Omental fat pad (tissue), 4 donors: ENCODE data around the gene SLC12A7. TPM values are rescaled to one million over a fixed set of nuclear protein-coding genes. Genes with fewer than 3 reads are reported as not detected.
"Not testable (repeated sequence)": the region's sequence is repeated elsewhere in the genome, so short reads cannot be mapped to it uniquely, and the experiment has no call there.

ENCODE experiments used
- ATAC-seq: fragments of 150-250 bp; one replicate; pipeline ENCODE4 v1.9.1; 2016; ENCODE audit warnings: mild to moderate bottlenecking, moderate library complexity; ENCODE audit not compliant: low FRiP score
- DNase-seq: peaks from one replicate; pipeline ENCODE4 v3.0.0-alpha.2; 2019; ENCODE audit warnings: low spot score
- CTCF ChIP-seq, 3 donors: fragments of 450-650 bp; IDR thresholded peaks; one replicate each; pipeline ENCODE4 v1.5.1; 2016 to 2017; ENCODE audit warnings: antibody characterized with exemption in 3 of 3, mild to moderate bottlenecking in 3 of 3, moderate library complexity in 2 of 3
- total RNA-seq, 4 donors: library from RNA; depleted of rRNA; stranded (reverse); fragments of >200 nt; gene quantifications; one replicate each; pipeline ENCODE4 v1.1.0, GENCODE V29; 2016

The SLC12A7 gene
- 10 to 100 TPM; 17.2 to 39.0 (median 27.5) TPM for total RNA-seq

DNA sequence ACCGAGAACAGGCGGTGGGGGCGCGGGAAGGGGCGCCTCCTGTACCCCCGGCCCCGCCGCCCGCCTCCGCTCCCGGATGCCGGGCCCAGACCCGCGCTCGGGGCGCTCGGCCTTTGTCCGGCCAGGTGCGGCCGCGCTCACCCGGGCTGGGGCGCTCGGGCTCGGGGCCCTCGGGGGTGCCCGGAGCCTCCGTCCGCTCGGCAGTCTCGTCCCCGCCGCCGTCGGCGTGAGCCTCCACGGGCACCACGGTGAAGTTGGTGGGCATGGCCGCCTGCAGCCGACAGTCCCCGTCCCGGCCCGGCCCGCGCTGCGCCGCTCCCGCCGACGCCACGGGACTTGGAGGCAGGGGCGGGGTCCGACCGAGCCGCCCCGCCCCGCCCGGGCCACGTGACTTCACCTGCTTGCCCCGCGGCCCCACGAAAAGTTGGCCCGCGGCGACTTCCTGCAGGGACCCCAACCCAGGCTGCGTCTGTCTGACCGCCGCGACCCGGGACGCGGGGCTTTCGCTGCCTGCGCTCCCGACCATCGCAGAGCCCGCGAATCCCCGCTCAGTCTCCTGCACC lies at the start of gene SLC12A7:
Gene SLC12A7, minus strand, starts transcription at position 337 of the 563 bp plus-strand sequence. Its CDS starts 72 bp downstream, at position 265.
- TF ChIP-seq CTCF (IDR thresholded peaks at IDR 0.05), result no peak
- ATAC-seq, result peak; percentile 41
- DNase-seq, result no peak

GRCh38 chr5:1161108-1161832 lies 49.4 kb upstream of the SLC12A7 start:
- TF ChIP-seq CTCF (IDR thresholded peaks at IDR 0.05), result no peak
- DNase-seq (no peak), ATAC-seq (no peak)

GRCh38 chr5:1159774-1160406 lies 48.0 kb upstream of the SLC12A7 start:
- no peak for ATAC-seq
- no peak for TF ChIP-seq CTCF (IDR thresholded peaks at IDR 0.05)
- no peak for DNase-seq

DNA sequence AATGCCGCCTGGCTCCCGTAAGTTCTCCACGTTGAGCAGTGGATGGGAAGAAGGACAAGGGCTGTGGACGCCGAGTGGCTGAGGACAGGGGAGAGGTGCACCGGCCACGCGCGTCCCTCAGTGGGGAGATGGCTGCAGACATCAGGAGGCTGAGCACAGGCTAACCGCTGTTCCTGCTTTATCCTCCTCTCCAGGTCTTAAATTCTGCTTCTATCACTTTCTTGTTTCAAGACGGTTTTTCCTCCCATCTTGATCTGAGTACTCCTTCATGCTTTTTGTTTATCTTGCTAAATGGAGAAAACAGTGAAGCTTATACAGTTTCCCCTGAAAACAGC lies 47.4 kb upstream of the SLC12A7 start:
- DNase-seq (no peak), ATAC-seq (no peak)
- TF ChIP-seq CTCF (IDR thresholded peaks at IDR 0.05), result no peak

DNA sequence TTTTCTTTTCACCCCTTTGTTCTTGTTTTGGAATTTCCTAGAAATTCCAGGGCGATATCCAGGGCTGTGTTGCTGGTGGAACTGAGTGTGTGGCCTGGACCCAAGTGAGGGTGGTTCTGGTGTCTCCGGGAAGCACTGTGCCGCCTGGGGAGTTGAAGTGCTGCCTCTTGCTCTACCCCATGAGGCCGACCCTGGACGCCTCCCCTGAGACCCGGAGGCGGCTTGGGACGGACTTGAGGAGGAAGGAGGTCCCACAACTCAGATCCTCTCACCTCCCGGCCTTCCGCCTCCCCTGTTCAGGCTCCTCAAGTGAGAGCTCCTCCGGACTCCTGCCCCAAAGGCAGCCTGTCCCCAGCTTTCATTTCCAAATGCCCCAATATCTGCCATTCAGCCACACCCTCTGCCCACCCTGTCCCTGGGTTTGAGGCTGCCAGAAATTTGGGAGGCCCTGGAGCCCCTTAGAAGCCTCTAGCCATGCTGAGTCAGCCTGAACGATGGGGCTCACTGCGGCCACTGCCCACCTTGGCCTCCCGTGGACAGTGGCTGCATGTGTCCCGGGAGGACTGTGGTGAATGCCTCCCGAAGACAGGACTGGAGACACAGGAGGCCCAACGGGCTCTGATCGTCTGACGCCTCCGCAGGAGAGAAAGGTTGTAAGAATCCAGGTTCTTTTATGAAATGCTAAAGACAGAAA lies 46.9 kb upstream of the SLC12A7 start:
- DNase-seq (no peak), ATAC-seq (no peak)
- no peak for TF ChIP-seq CTCF (IDR thresholded peaks at IDR 0.05)

DNA sequence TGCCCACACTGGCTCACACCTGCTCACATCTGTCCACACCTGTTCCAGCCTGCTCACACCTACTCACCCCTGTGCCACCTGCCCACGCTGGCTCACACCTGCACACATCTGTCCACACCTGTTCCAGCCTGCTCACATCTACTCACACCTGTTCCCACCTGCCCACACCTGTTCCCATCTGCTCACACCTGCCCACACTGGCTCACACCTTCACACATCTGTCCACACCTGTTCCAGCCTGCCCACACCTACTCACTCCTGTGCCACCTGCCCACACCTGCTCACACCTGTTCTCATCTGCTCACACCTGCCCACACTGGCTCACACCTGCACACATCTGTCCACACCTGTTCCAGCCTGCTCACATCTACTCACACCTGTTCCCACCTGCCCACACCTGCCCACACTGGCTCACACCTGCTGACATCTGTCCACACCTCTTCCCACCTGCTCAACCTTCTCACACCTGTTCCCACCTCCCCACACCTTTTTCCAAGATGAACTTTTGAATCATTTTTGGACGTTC lies 45.7 kb upstream of the SLC12A7 start:
- not testable (repeated sequence) for DNase-seq, ATAC-seq

DNA sequence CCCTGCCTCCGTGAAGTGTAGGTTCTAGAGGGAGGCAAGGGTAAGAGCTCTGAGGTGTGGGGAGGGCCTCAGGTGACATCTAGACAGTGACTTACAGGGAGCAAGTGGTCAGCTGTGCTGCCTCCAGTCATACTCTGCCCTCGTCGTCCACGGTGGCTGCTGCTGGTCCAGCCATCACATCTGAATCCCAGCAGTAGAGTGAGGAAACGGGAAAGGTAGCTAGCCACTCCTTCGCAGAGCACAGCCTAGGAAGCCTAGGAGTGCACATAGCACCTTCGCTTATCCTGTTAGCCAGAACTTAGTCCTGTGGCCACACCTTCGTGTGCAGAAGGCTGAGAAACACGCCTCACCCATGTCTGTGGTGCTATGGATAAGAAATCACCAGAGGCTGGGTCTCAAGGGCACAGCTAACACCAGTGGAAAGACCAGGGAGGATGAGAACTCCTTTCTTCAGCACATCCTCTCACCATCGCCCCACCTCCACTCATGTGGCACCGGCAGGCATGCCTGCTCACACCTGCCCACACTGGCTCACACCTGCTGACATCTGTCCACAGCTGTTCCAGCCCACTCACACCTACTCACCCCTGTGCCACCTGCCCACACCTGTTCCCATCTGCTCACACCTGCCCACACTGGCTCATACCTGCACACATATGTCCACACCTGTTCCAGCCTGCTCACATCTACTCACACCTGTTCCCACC lies 45.0 kb upstream of the SLC12A7 start:
- TF ChIP-seq CTCF (IDR thresholded peaks at IDR 0.05), result no peak
- no peak for DNase-seq
- ATAC-seq, result no peak
